Activated T-helper 1 cell treated with anti-CD3 and anti-CD28 coated beads, Interleukin-2, amount 50 U/mL, for 16 hours (primary cell): Measurements from ENCODE around the gene FBXW11.
"Not testable (repeated sequence)": the region's sequence is repeated elsewhere in the genome, so short reads cannot be mapped to it uniquely, and the experiment has no call there.

Source experiments
- DNase-seq, 2 donors: peaks; one replicate each; pipeline ENCODE4 v3.0.0-alpha.2; 2020; ENCODE audit warnings: low read depth in 1 of 2, low spot score in 1 of 2

Gene FBXW11

GRCh38 chr5:171986772-171987171, 19.7 kb downstream of the FBXW11 start:
- no peak for DNase-seq

GRCh38 chr5:171984748-171985419, 21.6 kb downstream of the FBXW11 start:
- DNase-seq: peak in 1 of 2 donors; percentile 2

- DNase-seq: no peak
Measured at GRCh38 chr5:171981847-171982246, 24.6 kb downstream of the FBXW11 start.

GRCh38 chr5:171980792-171981191, 25.6 kb downstream of the FBXW11 start:
- DNase-seq: no peak

DNA sequence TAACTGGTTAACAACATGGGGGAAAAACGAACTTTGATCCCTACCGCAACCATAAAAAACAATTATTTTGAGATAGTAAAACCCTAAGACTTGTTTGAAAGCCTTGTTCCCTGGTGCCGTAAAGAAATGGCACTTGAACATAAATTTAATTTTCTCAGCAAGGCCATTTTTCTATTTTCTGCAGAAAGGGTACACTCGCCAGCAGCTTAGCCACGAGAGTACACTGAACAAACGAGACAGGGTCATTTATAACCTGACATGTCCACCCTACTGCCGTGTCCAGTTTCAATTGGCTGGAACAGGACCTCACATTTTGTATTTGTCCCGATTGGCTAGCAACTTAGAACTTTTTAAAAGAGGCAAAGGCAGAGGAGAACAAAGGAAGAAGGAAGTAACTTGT, 26.8 kb downstream of the FBXW11 start:
- DNase-seq: no peak

GRCh38 chr5:171978519-171978918, 27.9 kb downstream of the FBXW11 start:
- no peak for DNase-seq

DNA sequence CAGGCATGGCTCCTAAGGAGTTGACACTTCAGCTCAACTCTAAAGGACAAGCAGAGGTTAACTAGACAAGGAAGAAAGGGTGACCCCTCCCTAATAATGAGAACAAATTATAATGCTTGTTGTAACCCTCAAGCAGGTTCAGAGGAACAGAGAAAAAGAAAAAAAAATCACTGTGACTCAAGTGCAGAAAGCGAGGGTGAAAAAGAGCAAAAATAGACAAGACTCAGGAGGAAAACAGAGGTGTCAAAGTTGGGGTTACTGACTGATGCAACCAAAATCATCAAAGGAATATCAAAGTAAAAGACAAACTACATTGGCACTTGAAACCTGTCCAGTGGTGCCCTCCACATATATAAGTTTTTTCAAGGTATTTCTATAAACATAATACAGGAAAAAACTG, 28.4 kb downstream of the FBXW11 start:
- DNase-seq: no peak

- not testable (repeated sequence) for DNase-seq
Measured at GRCh38 chr5:171977244-171977950, 29.0 kb downstream of the FBXW11 start.

DNA sequence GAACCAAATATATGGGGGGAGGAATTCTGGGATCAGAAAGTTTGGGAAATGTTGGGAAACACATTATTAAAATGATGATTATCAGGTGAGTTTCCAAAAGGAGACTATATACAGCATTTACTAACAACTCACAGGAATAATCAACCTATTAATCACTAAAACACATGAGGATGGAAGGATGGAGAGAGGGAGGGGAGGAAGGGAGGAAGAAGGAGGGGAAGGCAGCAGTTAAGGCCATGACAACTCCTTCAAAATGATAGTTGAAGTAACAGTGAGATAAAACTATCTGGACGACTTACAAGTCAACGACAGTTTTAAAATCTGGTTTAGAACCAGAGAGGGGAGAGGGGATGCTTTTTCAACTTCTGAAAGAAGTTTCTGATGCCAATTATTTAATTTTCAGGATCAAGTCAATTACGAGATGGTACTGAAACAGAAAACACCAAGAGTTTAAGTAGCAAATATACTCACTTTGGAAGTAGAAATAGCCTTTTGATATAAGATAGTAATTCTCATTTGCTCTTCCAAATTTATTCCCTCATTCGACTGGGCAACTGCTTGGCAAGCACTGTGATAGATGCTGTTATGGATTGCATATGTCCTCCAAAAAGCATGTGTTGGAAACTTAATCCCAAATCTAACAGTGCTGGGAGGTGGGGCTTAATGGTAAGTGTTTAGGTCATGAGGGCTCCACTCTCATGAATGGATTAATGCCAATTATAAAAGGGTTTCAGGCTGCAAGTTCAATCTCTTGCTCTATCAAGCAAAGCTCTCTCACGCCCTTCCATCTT, 30.4 kb downstream of the FBXW11 start:
- no peak for DNase-seq

- DNase-seq: no peak
Measured at GRCh38 chr5:171975262-171975876, 31.1 kb downstream of the FBXW11 start.

GRCh38 chr5:171970826-171971225, 35.6 kb downstream of the FBXW11 start:
- DNase-seq: no peak

DNA sequence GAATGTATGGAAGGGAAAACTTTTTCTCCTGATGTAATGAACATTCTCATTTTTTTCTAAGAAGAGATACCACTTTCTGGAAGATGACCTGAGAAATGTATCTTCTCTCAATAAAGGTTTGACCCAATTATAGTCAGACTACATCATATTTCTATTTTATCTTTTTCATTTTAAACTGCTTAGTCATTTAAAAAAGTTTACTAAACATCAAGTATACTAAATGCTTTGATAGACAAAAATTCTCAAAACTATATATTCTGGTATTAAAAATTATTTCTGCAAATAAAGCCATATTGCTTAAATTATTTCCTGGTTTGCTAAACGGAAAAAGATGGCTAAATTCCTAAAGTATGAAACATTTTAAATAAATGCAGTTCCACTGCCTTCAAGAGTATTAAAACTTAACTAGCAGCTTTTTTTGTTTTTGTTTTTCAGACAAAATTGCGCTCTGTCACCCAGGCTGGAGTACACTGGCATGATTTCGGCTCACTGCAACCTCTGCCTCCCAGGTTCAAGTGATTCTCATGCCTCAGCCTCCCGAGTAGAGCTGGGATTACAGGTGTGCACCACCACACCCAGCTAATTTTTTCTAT, 37.1 kb downstream of the FBXW11 start:
- no peak for DNase-seq

DNA sequence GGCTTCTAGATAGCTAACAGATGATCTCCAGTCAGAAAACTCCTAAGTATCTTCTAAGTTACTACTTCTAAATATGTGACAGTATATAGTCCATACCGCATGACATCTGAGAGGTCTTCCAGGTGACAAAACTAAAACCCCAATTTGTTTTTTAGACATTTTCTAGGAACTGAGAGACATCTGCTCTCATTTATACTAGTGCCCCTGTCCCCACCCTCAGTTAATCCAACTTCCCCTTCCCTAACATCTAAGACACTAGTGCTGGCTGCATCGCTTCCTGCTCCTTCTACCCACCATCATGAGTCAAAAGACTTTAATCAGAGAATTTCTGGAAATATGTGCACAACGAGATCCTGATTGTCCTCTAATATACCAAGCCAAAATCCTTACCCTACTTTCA, 37.9 kb downstream of the FBXW11 start:
- no peak for DNase-seq

DNA sequence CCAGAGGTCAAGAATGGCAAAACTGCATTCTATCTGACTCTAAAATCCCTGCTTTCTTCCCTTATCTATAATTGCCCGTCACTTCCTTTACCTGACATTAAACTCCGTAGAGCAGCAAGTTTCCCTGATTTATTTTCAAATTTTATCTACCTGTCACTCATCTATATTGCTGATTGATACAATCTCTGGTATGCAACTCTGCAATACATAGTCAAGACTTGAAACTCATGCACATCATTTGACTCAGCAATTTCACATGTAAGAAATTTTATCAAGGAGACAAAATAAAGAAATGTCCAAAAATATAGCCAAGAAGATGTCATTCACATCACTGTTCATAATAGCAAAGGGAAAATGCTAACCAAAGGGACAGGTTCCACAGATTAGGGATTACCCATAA, 39.5 kb downstream of the FBXW11 start:
- no peak for DNase-seq

- DNase-seq: no peak
Measured at GRCh38 chr5:171966270-171966669, 40.2 kb downstream of the FBXW11 start.

GRCh38 chr5:171965745-171966144, 40.7 kb downstream of the FBXW11 start:
- DNase-seq: no peak

GRCh38 chr5:171963416-171963815, 43.0 kb downstream of the FBXW11 start:
- no peak for DNase-seq

DNA sequence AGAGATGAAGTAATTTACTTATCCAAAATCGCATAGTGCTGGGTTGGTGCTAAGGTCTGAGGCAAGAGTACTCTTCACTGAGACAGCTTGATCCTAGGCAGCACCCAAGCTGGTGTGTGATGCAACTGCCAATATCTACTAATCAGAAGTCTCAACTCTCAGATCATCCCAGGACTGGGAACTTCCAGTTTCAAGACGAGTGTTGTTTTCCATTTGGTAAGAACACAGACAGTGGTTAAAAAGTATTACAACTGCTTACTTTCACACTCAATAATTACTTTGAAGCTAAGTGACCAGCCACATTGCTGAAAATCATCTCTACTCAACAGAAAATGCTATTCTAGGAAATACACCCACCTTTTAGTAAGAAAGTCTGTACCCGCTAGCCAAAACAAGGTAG, 45.3 kb downstream of the FBXW11 start:
- DNase-seq: no peak

GRCh38 chr5:171957591-171958251, 48.7 kb downstream of the FBXW11 start:
- DNase-seq: no peak

- DNase-seq: no peak
Measured at GRCh38 chr5:171956887-171957495, 49.4 kb downstream of the FBXW11 start.
